Activated T-helper 2 cell treated with anti-CD3 and anti-CD28 coated beads, Interferon-gamma antibody, Interleukin-2, Interleukin-4, amounts not matched to agents 10 μg/mL and 5 μg/mL and 100 μg/mL, durations not matched to agents 14 hours and 24 hours and 36 hours (primary cell): Measurements from ENCODE around the gene BAZ1B. TPM values are rescaled to one million over a fixed set of nuclear protein-coding genes. Genes with fewer than 3 reads are reported as not detected.
"Not testable (repeated sequence)": the region's sequence is repeated elsewhere in the genome, so short reads cannot be mapped to it uniquely, and the experiment has no call there.

Source experiments
- DNase-seq: peaks from one replicate; pipeline ENCODE4 v3.0.0; 2021; ENCODE audit warnings: low spot score
- H3K27ac Mint-ChIP-seq: one replicate; pipeline ENCODE4 v1.8.0; 2021; ENCODE audit warnings: mixed read lengths
- H3K27me3 Mint-ChIP-seq: one replicate; pipeline ENCODE4 v1.8.0; 2021; ENCODE audit warnings: low read depth, mixed read lengths
- H3K36me3 Mint-ChIP-seq: one replicate; pipeline ENCODE4 v1.8.0; 2021; ENCODE audit warnings: low read depth, mixed read lengths
- H3K4me1 Mint-ChIP-seq: one replicate; pipeline ENCODE4 v1.8.0; 2021; ENCODE audit warnings: low read depth, mixed read lengths
- H3K4me3 Mint-ChIP-seq: one replicate; pipeline ENCODE4 v1.8.0; 2021; ENCODE audit warnings: low read depth, mild to moderate bottlenecking, moderate library complexity, mixed read lengths
- H3K9me3 Mint-ChIP-seq: one replicate; pipeline ENCODE4 v1.8.0; 2021; ENCODE audit warnings: mixed read lengths
- intact Hi-C: fragments of 100-400 bp; cut with micrococcal nuclease; formaldehyde crosslinking; loops from one replicate; pipeline ENCODE4 v1.15.1; 2023
- total RNA-seq: library from RNA; stranded (reverse); gene quantifications from 2 replicates; pipeline ENCODE4 v1.2.3, GENCODE V29; 2022

BAZ1B gene
- total RNA-seq, 1 donor from 2014 or later: 101 TPM

DNA sequence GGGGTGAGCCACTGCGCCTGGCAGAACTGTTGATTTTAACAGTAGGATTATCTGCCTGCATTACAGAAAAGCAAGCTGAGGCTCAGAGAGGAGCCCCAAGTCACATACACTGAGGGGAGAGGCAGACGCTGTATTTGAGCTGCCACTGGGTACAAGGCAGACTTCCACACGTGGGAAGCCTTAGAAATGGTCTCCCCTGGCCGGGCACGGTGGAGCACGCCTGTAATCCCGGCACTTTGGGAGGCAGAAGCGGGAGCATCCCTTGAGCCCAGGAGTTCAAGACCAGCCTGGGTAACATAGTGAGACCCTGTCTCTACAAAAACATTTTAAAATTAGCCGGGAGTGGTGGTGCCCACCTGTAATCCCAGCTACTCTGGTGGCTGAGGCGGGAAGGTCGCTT is 89.4 kb downstream of the BAZ1B start:
- H3K27ac Mint-ChIP-seq: no peak overlapping the region
- peak overlapping the region; percentile 41 for H3K4me3 Mint-ChIP-seq
- H3K4me1 Mint-ChIP-seq: no peaks in the 10 kb centered on the region
- intact Hi-C loops: no loop called here
- H3K27me3 Mint-ChIP-seq: peaks cover 6% of the 10 kb centered on the region
- DNase-seq: no peak
- H3K36me3 Mint-ChIP-seq: no peaks in the 10 kb centered on the region
- H3K9me3 Mint-ChIP-seq: no peaks in the 10 kb centered on the region

DNA sequence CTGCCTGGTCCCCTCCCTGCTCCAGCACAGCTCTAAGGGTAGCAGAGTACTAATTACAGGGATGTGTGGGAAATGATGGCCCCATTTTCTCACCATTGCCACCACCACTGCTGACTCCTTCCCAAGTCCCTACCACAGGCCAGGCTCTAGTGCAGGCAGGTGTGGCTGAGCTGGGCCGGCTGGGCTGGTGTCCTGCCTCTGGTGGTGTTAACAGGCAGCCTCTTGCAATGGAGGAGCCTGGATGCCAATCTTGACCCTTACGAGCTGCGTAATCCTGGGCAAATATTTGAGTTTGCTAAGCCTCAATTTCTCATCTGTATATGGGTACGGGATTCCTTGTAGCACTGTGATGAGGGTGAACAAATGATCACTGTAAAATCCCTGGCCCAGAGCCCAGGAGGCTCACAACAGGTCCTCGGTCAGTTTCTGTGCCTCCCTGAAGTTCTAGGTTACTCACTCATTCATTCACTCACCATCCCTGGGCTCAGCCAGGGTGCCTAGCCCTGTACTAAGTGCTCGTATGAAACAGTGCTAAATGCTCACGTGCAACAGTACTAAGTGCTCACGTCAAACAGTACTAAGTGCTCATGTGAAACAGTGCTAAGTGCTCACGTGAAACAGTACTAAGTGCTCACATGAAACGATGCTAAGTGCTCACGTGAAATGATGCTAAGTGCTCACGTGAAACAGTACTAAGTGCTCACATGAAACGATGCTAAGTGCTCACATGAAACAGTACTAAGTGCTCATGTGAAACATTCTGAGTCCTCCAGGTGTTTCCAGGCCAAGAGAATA is 90.9 kb downstream of the BAZ1B start:
- Mint-ChIP-seq H3K9me3 (no peaks in the 10 kb centered on the region), H3K27me3 (peaks cover 6% of the 10 kb centered on the region), H3K4me3 (no peak overlapping the region), H3K36me3 (no peaks in the 10 kb centered on the region), H3K4me1 (no peaks in the 10 kb centered on the region), H3K27ac (no peak overlapping the region)
- no peak for DNase-seq
- intact Hi-C loops: no loop called here

DNA sequence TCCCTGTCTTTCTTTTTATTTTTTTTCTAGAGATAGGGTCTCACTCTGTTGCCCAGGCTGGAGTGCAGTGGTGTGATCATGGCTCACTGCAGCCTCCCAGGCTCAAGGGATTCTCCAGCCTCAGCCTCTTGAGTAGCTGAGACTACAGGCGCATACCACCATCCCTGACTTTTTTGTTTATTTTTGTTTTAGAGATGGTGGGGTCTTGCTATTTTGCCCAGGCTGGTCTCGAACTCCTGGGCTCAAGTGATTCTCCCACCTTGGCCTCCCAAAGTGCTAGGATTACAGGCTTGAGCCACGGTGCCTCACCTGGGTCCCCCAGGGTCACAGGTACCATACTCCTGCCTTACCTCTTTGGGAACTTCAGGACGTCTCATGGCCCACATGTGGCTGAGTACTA is 91.6 kb downstream of the BAZ1B start:
- H3K9me3 Mint-ChIP-seq, H3K36me3 Mint-ChIP-seq, intact Hi-C loops, H3K27me3 Mint-ChIP-seq, H3K4me1 Mint-ChIP-seq, H3K27ac Mint-ChIP-seq, H3K4me3 Mint-ChIP-seq, DNase-seq: not testable (repeated sequence)

DNA sequence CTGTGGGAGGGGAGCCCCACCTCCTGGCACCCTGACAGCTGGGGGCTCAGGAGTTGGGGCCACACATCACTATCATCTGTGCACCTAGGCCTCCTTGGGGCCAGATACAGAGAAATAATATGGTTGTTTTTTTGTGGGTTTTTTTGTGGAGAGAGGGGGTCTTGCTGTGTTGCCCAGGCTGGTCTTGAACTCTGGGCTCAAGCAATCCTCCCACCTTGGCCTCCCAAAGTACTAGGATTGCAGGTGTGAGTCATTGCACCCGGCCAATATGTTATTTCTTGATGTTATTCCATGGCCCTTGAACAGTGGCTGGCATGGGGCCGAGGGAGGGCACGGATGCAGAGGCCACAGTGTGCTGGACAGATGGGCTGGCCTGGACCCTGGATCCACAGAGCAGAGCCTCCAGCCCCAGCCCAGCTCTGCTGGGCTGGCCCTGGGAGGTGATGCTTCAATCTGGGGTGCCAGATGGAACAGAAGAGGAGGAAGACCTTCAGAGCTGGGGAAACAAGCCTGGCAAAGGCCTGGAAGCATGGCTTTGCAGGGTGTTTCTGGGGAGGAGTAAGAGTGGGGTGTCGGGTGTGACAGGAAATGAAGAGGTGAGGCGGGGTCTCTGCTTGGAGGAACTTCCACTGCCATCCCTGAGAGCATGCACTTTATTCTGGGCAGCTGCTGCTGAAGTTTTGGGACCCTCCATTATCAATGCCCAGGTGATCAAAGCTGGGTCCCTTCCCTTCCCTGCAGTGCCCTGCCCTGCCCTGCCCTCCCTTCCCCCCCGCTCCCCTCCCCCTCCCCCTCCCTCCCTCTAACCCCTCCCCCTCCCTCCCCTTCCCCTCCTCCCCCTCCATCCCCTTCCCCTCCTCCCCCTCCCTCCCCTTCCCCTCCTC is 92.2 kb downstream of the BAZ1B start:
- Mint-ChIP-seq H3K4me1 (no peaks in the 10 kb centered on the region), H3K27ac (no peak overlapping the region), H3K36me3 (no peaks in the 10 kb centered on the region), H3K9me3 (no peaks in the 10 kb centered on the region), H3K27me3 (peaks cover 4% of the 10 kb centered on the region), H3K4me3 (no peak overlapping the region)
- no peak for DNase-seq
- intact Hi-C loops: no loop called here

DNA sequence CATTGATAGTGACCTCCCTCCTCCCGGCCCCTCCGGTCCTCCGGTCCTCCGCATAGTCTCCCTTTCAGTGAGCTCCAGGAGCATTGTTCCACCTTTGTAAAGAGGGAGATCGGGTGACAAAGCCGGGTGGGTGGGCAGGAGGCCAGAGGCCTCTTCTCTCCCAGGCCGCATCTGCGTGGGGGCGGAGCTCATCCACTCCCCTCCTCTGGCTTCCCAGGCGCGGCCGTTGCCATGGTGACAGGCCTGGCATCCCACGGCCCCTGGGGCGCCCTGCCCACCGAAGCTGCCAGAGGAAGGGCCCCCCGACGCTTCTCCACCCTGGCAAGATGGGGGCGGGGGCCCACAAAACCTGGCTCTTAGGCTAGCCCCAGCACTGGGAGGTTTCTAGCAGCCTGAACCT is 92.9 kb downstream of the BAZ1B start:
- no peak overlapping the region for H3K27ac Mint-ChIP-seq
- intact Hi-C loops: no loop called here

DNA sequence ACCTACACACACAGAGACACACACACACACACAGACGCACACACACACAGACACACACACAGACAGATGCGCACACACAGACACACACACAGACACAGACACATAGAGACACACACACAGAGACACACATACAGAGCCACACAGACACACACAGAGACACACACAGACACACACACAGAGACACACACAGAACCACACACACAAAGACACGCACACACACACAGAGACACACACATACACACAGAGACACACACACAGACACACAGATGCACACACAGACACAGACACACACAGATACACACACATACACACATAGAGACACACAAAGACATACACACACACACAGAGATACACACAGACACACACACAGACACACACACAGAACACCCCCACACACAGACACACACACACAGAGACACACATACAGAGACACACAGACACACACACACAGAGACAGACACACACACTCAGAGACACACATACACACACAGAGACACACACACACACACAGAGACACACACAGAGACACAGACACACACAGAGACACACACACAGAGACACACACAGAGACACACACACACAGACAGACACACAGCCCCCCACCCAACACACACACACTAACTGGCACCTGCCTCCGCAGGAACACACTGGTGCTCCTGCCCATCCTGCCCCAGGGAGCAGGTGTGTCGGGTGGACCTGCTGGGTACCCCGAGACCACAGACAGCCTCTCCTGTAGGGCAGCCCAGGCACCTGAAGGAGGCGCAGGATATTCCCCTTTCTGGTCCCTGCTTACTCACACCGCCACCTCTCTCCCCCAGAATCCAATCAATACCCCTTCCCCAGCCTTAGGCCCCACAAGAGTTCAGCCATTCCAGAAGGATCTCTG is 93.9 kb downstream of the BAZ1B start:
- Mint-ChIP-seq H3K27ac (no peak overlapping the region), H3K4me3 (no peak overlapping the region), H3K27me3 (peaks cover 4% of the 10 kb centered on the region), H3K36me3 (no peaks in the 10 kb centered on the region), H3K4me1 (no peaks in the 10 kb centered on the region), H3K9me3 (no peaks in the 10 kb centered on the region)
- DNase-seq: no peak
- intact Hi-C loops: no loop called here

More for the DNA sequence above, 92.9 kb downstream of the BAZ1B start:
- no peak for DNase-seq
- Mint-ChIP-seq H3K27me3 (peaks cover 2% of the 10 kb centered on the region), H3K4me3 (no peak overlapping the region), H3K9me3 (no peaks in the 10 kb centered on the region), H3K36me3 (no peaks in the 10 kb centered on the region), H3K4me1 (no peaks in the 10 kb centered on the region)

DNA sequence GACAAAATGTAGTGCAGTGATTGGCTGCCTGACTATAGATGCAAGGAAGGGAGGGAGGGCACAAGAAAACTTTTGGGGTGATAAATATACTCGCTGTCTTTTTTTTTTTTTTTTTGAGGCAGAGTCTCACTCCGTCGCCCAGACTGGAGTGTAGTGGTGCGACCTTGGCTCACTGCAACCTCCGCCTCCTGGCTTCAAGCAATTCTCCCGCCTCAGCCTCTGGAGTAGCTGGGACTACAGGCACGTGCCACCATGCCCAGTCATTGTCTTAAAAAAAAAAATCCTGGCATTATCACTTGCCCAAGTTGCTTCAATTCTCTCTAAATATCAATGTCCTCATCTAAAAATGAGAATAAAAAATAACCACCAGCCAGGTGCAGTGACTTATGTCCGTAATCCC is 96.1 kb downstream of the BAZ1B start:
- H3K36me3 Mint-ChIP-seq: no peaks in the 10 kb centered on the region
- intact Hi-C loops: no loop called here

DNA sequence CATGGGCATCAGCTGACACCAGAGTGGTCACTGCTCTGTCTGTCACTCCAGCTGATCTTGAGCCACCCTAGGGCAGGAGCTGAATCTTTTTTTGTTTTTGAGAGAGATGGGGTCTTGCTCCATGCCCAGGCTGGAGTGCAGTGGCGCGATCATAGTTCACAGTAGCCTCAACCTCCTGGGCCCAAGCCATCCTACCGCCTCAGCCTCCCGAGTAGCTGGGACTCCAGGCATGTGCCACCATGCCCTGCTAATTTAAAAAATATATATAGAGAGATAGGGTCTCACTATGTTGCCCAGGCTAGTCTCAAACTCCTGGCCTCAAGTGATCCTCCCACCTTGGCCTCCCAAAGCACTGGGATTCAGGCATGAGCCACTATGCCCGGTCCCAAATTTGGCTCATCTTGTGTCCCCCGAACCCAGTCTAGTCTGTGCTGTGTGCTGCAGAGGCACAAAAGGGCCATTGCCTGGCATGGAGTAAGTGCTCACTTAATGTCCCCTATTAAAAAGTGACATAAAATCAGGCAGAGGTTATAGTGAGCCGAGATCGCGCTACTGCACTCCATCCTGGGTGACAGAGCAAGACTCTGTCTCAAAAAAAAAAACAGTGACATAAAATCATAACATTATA is 96.6 kb downstream of the BAZ1B start:
- Mint-ChIP-seq H3K27ac (no peak overlapping the region), H3K36me3 (no peaks in the 10 kb centered on the region), H3K4me3 (no peak overlapping the region), H3K9me3 (no peaks in the 10 kb centered on the region), H3K27me3 (peaks cover 4% of the 10 kb centered on the region), H3K4me1 (no peaks in the 10 kb centered on the region)
- intact Hi-C loops: no loop called here
- DNase-seq: no peak

More for the DNA sequence above, 96.1 kb downstream of the BAZ1B start:
- Mint-ChIP-seq H3K27ac (no peak overlapping the region), H3K9me3 (no peaks in the 10 kb centered on the region), H3K4me1 (no peaks in the 10 kb centered on the region), H3K4me3 (no peak overlapping the region), H3K27me3 (peaks cover 4% of the 10 kb centered on the region)
- no peak for DNase-seq

DNA sequence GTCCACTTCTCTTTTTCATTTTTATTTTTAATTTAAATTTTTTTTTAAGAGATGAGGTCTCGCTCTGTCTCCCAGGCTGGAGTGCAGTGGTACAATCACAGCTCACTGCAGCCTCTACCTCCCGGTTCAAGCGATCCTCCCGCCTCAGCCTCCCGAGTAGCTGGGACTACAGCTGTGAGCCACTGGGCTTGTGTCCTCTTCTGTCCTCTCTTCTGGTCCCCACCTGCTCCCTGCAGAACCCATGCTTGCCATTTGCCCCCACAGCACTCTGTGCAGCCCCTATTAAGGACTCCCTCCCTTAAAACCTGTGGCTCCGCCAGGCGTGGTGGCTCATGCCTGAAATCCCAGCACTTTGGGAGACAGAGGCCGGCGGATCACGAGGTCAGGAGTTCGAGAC is 97.6 kb downstream of the BAZ1B start:
- no peaks in the 10 kb centered on the region for H3K36me3 Mint-ChIP-seq
- peaks cover 3% of the 10 kb centered on the region for H3K4me1 Mint-ChIP-seq
- H3K9me3 Mint-ChIP-seq: no peaks in the 10 kb centered on the region
- DNase-seq: no peak
- H3K27me3 Mint-ChIP-seq: peaks cover 4% of the 10 kb centered on the region
- intact Hi-C loops: no loop called here
- no peak overlapping the region for H3K27ac Mint-ChIP-seq
- H3K4me3 Mint-ChIP-seq: no peak overlapping the region

DNA sequence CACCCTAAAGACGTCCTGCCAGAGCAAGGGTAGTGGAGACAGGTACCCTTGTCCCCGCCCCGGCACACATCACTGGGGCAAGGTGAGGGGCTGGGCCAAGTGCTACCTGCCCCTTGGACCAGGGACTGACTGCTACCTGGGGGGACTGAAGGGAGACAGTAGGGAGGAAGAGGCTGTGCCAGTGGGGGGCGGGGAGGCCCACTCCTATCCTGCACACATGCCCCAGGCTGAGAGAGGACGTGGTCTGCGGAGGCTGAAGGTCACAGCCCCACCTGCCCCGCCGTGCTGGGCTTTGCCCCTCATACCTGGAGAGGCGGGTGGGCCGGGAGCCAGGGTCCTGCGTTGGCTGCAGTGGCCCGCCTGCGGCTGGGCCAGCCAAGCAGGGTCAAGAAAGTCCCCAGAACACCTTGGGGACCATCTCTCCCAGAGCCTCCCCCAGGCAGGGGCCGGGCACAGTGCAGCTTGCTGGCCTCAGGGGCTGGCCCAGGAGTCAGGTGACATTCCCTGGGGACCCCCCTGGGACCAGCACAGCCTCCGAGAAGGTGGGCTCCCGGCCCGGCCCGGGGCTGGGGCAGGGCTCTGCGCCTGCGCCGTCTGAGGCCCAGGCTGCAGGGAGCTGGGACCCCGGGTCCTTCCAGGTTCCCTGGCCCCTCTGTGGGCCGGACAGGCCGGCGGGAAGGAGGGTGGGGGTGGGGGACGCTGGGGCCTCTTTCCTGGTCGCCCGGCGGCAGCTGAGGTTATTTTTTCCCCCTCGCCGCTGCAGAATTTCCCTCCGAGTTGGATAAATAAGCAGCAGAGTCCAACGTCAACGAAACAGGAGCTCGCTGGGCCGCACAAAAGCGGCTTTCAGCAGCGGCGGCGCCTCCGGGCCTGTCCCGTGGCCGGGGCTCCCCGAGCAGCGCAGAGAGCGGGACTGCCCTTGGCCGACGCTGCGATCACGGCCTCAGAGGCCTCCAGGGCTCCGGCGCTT is 98.3 kb downstream of the BAZ1B start:
- DNase-seq: no peak
- Mint-ChIP-seq H3K27me3 (peaks cover 4% of the 10 kb centered on the region), H3K9me3 (no peaks in the 10 kb centered on the region), H3K4me1 (peaks cover 3% of the 10 kb centered on the region), H3K27ac (no peak overlapping the region), H3K36me3 (no peaks in the 10 kb centered on the region), H3K4me3 (no peak overlapping the region)
- intact Hi-C loops: no loop called here

DNA sequence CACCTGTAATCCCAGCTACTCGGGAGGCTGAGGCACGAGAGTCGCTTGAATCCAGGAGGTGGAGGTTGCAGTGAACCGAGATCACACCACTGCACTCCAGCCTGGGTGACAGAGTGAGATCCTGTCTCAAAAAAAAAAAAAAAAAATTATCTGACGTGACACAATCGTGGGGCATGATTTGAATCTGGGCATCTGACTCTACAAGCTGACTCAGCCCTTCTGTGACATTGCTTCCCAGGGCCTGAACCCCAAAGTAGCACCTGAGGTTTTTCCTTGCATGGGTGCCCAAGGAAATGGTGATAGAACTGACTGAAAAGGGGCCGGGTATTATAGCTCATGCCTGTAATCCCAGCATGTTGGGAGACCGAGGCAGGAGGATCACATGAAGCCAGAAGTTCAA is 101.5 kb downstream of the BAZ1B start:
- H3K27me3 Mint-ChIP-seq, H3K4me3 Mint-ChIP-seq, H3K36me3 Mint-ChIP-seq, H3K9me3 Mint-ChIP-seq, DNase-seq, H3K4me1 Mint-ChIP-seq, H3K27ac Mint-ChIP-seq, intact Hi-C loops: not testable (repeated sequence)
